ENCODE measurements around the gene SUPT4H1. TPM values are rescaled to one million over a fixed set of nuclear protein-coding genes. Genes with fewer than 3 reads are reported as not detected.
A peak's percentile ranks its signal among the peaks of the same experiment; 100 is the strongest.

The SUPT4H1 gene
- total RNA-seq (2014; rRNA removed) (100.0 and 116 TPM in 2 replicates), Bru-seq, nascent RNA (percentile 96 among the genes with signal in this experiment), BruChase-seq, experiment 1, labeled RNA remaining after a 6-hour chase (percentile 99 among the genes with signal in this experiment), BruChase-seq, experiment 2, labeled RNA remaining after a 2-hour chase (percentile 98 among the genes with signal in this experiment)
- long read RNA-seq, transcript SUPT4H1-201 (5 exons, 1,489 nt), result major isoform, 29 of 51 reads
- long read RNA-seq, transcript SUPT4H1-202 (5 exons, 1,643 nt), result minor isoform, 8 of 51 reads
- long read RNA-seq, partial matches to known transcripts, result 0 of 51 reads
- long read RNA-seq, other reads (novel, unspliced or antisense), result 9 of 51 reads

GRCh38 chr17:58351831-58352595 lies at the start of gene SUPT4H1:
TSS of gene SUPT4H1 (minus strand) at chr17:58352201. CDS start at chr17:58352135, 66 bp downstream.
- CTCF ChIA-PET, result interaction anchor here (0.5 to 2.4 kb wide), 6 partner anchors 34 to 168 kb away, joined by 3 to 41 read pairs (median 10); partner anchors contain the start of gene RNF43
- Histone ChIP-seq H3F3A (ENCODE audit: low read length, unreplicated experiment) (no peaks in the 10 kb centered on the region), H3K4me1 (ENCODE audit: insufficient read depth, low read length) (peaks cover 15% of the 10 kb centered on the region), H2AFZ (ENCODE audit: low read length) (peak within 1 kb of the TSS; percentile 82), H3K4me2 (ENCODE audit: low read length) (peak within 1 kb of the TSS; percentile 94), H3K27me3 (ENCODE audit: low read length) (no peaks in the 10 kb centered on the region), H3K9me2 (replicated peaks; ENCODE audit: low read length) (no peaks in the 10 kb centered on the region), H3K4me3 (ENCODE audit: low read length) (peak within 1 kb of the TSS; percentile 97), H4K20me1 (ENCODE audit: low read length) (no peaks in the 10 kb centered on the region), H3K79me2 (ENCODE audit: low read length) (peaks cover 15% of the 10 kb centered on the region), H3K36me3 (ENCODE audit: low read depth, low read length) (peaks cover 28% of the 10 kb centered on the region), H3K27ac (ENCODE audit: low read length) (peak within 1 kb of the TSS; percentile 63), H3K9me3 (ENCODE audit: low read length) (no peaks in the 10 kb centered on the region), H3K9ac (ENCODE audit: low read length) (peak within 1 kb of the TSS; percentile 94)
- TF ChIP-seq EZH2phosphoT487 (IDR thresholded peaks at IDR 0.05; ENCODE audit: borderline replicate concordance, low read length), result peak; percentile 76
- no peak for TF ChIP-seq CTCF (conservative IDR thresholded peaks at IDR 0.05; ENCODE audit: low read depth, low read length)
- no peak for TF ChIP-seq EZH2 (IDR thresholded peaks at IDR 0.05; ENCODE audit: low read length, unreplicated experiment)
- peak; percentile 99 for DNase-seq
- peak; percentile 95 for ATAC-seq
- no TSS peak for BruUV-seq (replicated peaks)
- POLR2A ChIA-PET (ENCODE audit: unreplicated experiment), result interaction anchor here (0.5 to 1.9 kb wide), 13 partner anchors 9 to 1756 kb away, joined by 3 to 34 read pairs (median 3); partner anchors contain the start of genes RNF43 and VEZF1
- intact Hi-C loops (cut with micrococcal nuclease), result loop anchor here (1.0 to 10.0 kb wide), 5 partner anchors 28 to 163 kb away; partner anchors contain the start of genes MTMR4 and RNF43

GRCh38 chr17:58401287-58401686 lies 49.3 kb upstream of the SUPT4H1 start:
- BruUV-seq (replicated peaks), result no TSS peak
- ChIA-PET POLR2A (ENCODE audit: unreplicated experiment) (no interaction called here), CTCF (no interaction called here)
- H3K4me3 ChIP-seq (ENCODE audit: low read length), result no peak overlapping the region
- H3K27me3 ChIP-seq (ENCODE audit: low read length), result no peaks in the 10 kb centered on the region
- H3K4me1 ChIP-seq (ENCODE audit: insufficient read depth, low read length), result peaks cover 37% of the 10 kb centered on the region
- H3K36me3 ChIP-seq (ENCODE audit: low read depth, low read length), result no peaks in the 10 kb centered on the region
- no peaks in the 10 kb centered on the region for H3K9me2 ChIP-seq (replicated peaks; ENCODE audit: low read length)
- ATAC-seq (no peak), DNase-seq (peak; percentile 45)
- H4K20me1 ChIP-seq (ENCODE audit: low read length), result no peaks in the 10 kb centered on the region
- H2AFZ ChIP-seq (ENCODE audit: low read length), result no peak overlapping the region
- H3K9ac ChIP-seq (ENCODE audit: low read length), result no peak overlapping the region
- H3K9me3 ChIP-seq (ENCODE audit: low read length), result no peaks in the 10 kb centered on the region
- no peaks in the 10 kb centered on the region for H3F3A ChIP-seq (ENCODE audit: low read length, unreplicated experiment)
- no peak overlapping the region for H3K27ac ChIP-seq (ENCODE audit: low read length)
- intact Hi-C loops (cut with micrococcal nuclease), result no loop called here
- peak overlapping the region; percentile 56 for H3K4me2 ChIP-seq (ENCODE audit: low read length)
- TF ChIP-seq CTCF (conservative IDR thresholded peaks at IDR 0.05; ENCODE audit: low read depth, low read length) (no peak), EZH2 (IDR thresholded peaks at IDR 0.05; ENCODE audit: low read length, unreplicated experiment) (no peak), EZH2phosphoT487 (IDR thresholded peaks at IDR 0.05; ENCODE audit: borderline replicate concordance, low read length) (no peak)
- no peaks in the 10 kb centered on the region for H3K79me2 ChIP-seq (ENCODE audit: low read length)

Measured in PC-3 (cell line).